ENCODE data around the gene PFKFB4.

DNA sequence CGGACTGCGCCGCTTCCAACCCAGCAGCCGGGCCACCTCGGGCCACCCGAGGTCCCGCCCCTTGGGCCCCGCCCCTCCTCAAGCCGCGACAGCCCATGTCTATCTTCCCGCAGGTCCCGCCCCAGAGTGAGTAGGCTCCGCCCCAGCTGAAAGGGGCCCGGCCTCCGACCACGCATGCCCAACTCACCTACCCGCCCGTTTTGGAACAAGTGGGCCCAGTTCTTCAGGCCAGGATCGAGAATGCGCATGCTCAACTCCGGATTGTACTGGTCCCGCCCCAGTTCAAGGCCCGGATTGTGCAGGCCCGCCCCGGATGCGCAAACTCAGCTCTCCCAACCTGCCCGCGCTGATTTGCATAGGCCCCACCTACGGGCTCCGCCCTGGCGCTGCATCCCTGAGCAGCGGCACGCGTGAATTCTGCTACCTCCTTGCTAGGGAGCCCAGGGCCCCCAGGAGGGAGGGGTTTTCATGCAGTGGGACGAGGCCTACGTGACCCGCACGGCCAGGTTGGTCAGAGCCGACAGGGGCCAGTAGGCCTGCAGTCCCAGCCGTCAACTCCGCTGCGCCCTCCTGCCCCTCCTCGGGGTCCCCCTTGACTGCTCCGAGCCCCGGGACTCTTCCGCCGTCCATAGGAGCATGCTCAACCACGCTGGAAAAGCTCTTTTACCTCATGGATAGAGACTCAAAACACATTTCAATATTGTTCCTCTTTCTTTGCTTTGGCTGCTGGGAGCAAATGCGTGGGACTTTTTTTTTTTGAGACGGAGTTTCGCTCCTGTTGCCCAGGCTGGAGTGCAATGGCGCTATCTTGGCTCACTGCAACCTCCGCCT lies at the start of gene PFKFB4:
- TF ChIP-seq, protein P1, sequence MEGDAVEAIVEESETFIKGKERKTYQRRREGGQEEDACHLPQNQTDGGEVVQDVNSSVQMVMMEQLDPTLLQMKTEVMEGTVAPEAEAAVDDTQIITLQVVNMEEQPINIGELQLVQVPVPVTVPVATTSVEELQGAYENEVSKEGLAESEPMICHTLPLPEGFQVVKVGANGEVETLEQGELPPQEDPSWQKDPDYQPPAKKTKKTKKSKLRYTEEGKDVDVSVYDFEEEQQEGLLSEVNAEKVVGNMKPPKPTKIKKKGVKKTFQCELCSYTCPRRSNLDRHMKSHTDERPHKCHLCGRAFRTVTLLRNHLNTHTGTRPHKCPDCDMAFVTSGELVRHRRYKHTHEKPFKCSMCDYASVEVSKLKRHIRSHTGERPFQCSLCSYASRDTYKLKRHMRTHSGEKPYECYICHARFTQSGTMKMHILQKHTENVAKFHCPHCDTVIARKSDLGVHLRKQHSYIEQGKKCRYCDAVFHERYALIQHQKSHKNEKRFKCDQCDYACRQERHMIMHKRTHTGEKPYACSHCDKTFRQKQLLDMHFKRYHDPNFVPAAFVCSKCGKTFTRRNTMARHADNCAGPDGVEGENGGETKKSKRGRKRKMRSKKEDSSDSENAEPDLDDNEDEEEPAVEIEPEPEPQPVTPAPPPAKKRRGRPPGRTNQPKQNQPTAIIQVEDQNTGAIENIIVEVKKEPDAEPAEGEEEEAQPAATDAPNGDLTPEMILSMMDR (IDR thresholded peaks at IDR 0.05; ENCODE audit: low read depth, low read length, poor library complexity, severe bottlenecking) = no peak
- no peak for TF ChIP-seq EZH2phosphoT487 (IDR thresholded peaks at IDR 0.05; ENCODE audit: borderline replicate concordance, low read length)
